VCaP (cell line): ENCODE data around the gene STX19.

ENCODE experiments used
- H3K27ac ChIP-seq: fragments of 450-650 bp; 2 replicates; pipeline ENCODE4 v1.5.1; 2017
- TF ChIP-seq, protein P1 (sequence below): fragments of 450-650 bp; conservative IDR thresholded peaks from 2 replicates; pipeline ENCODE4 v1.5.1; 2017; ENCODE audit warnings: mild to moderate bottlenecking, moderate library complexity

STX19 gene

DNA sequence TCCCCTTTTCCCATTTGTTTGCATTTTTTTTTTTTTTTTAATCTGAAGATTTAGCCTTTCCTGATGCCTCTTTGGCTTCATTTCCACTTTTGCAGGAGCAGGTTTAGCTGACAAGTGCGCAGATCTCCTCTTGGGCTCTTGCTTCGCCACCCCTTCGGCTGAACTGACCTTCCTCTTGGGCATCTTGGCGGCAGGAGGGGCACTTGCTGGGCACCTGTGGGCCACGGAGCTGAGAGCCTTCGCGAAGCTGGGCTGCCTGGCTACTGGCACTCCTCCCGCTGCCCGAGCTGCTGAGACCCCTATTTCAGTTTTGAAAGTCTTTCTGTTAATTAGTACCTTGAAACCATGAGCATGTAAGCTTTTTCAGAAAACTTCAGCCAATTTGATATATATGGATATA is 39.6 kb downstream of the STX19 start:
- H3K27ac ChIP-seq = no peak overlapping the region
- TF ChIP-seq, protein P1, sequence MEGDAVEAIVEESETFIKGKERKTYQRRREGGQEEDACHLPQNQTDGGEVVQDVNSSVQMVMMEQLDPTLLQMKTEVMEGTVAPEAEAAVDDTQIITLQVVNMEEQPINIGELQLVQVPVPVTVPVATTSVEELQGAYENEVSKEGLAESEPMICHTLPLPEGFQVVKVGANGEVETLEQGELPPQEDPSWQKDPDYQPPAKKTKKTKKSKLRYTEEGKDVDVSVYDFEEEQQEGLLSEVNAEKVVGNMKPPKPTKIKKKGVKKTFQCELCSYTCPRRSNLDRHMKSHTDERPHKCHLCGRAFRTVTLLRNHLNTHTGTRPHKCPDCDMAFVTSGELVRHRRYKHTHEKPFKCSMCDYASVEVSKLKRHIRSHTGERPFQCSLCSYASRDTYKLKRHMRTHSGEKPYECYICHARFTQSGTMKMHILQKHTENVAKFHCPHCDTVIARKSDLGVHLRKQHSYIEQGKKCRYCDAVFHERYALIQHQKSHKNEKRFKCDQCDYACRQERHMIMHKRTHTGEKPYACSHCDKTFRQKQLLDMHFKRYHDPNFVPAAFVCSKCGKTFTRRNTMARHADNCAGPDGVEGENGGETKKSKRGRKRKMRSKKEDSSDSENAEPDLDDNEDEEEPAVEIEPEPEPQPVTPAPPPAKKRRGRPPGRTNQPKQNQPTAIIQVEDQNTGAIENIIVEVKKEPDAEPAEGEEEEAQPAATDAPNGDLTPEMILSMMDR = no peak

DNA sequence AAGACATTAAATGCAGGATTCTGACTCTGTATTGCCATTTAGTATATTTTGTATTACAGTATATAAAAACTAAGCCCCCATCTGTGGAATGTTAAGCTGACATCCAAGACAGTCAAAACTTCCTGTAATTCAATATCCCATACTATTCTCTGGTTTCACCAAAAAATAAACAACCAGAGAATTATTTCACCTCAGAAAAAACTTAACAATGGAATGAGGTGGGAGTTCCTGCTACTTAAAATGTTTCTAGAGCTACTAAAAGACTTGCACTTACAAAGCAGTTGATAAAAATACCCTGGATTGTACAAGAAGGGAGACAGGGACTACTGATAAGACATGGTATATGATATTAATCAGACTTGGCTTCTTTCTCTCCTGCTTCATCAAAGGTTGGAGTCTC is 40.1 kb downstream of the STX19 start:
- H3K27ac ChIP-seq = no peak overlapping the region
- TF ChIP-seq, protein P1 = no peak

DNA sequence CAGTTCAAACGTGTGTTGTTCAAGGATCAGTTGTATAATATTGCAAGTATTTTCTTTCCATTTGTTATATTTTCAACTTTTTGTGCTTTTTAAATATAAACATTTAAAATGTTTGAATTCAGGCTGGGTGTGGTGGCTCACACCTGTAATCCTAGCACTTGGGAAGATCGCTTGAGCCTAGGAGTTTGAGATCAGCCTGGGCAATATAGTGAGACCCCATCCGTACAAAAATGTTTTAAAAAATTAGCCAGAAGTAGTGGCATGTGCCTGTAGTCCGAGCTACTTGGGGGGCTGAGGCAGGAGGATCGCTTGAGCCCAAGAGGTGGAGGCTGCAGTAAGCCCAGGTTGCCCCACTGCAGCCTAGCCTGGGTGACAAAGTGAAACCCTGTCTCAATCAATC is 43.8 kb downstream of the STX19 start:
- no peak overlapping the region for H3K27ac ChIP-seq
- TF ChIP-seq, protein P1 = no peak

DNA sequence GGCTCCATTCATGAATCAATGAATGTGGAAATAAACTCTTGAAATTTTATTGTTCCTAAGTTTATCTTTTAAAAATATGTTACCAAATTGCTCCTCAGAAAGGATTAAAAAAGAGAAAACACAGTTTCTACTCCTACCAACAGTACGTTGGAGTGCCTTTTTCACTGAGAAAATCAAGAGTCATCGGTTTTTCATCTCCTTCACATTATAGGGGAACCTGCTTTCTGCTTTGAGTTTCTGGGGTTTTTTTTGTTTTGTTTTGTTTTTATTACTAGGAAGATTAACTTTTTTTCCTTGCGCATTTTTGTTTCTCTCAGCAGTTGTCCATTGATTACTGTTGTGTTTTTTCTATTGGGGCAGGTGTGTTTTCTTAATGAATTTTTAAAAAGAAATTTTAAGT is 45.0 kb downstream of the STX19 start:
- TF ChIP-seq, protein P1 = no peak
- no peak overlapping the region for H3K27ac ChIP-seq

DNA sequence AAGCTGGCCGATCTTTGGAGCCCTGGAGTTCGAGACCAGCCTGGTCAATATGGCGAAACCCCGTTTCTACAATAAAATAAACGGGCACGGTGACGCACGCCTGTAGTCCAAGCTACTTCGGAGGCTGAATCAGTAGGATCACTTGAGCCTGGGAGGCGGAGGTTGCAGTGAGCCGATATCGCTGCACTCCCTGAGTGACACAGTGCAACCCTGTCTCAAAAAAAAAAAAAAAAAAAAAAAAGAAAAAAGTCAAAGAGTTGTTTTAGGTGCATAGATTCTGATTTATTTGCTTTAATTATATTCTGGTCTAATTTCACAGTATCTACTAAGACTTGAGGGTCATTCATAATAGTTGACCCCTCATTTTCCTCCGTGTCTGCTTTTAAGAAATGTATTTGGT is 46.7 kb downstream of the STX19 start:
- no peak overlapping the region; the same call in 1 of the 2 replicates for H3K27ac ChIP-seq
- TF ChIP-seq, protein P1 = no peak

DNA sequence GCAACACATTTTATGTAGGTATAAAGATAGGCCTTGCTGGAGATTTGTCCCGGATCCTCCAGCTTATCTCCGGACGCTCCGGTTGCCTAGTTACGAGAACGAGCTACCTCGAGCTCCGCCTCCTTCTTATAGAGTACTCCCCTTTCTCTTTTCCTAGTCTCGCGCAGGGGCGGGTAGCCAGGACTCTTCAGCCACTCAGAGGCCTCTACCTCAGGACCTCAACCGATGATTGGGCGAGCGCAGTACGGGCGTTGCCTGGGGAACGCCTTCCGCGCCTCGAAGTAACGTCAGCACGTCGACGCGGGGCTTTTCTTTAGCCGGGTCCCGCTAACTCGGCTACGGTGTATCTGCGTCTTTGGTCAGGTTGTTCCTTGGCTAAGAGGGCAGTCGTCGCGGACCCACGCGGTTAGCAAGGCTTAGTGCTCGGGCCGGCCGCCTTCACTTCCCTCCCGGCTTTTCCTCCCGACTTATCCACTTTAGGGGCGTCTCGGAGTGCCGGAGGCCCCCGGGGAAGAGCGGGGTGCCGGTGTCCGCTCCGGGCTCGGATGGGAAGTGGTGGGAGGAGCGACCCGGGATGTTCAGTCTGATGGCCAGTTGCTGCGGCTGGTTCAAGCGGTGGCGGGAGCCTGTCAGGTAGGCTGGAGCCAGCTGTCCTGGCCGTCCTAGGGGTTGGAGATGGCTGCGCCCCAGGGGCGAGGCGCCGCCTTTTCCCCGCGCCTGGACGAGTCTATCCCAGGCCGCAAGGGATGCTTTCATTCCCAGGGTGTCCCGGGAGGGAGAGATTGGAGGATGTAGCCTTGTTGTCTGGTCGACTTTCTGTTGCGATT is 48.3 kb downstream of the STX19 start, which contains the start of gene ARL13B:
Gene ARL13B (plus strand): TSS at position 306 of the 827 bp plus-strand sequence. CDS start 269 bp downstream, at position 575.
- TF ChIP-seq, protein P1 = no peak
- H3K27ac ChIP-seq = peak within 1 kb of the TSS; percentile 75

DNA sequence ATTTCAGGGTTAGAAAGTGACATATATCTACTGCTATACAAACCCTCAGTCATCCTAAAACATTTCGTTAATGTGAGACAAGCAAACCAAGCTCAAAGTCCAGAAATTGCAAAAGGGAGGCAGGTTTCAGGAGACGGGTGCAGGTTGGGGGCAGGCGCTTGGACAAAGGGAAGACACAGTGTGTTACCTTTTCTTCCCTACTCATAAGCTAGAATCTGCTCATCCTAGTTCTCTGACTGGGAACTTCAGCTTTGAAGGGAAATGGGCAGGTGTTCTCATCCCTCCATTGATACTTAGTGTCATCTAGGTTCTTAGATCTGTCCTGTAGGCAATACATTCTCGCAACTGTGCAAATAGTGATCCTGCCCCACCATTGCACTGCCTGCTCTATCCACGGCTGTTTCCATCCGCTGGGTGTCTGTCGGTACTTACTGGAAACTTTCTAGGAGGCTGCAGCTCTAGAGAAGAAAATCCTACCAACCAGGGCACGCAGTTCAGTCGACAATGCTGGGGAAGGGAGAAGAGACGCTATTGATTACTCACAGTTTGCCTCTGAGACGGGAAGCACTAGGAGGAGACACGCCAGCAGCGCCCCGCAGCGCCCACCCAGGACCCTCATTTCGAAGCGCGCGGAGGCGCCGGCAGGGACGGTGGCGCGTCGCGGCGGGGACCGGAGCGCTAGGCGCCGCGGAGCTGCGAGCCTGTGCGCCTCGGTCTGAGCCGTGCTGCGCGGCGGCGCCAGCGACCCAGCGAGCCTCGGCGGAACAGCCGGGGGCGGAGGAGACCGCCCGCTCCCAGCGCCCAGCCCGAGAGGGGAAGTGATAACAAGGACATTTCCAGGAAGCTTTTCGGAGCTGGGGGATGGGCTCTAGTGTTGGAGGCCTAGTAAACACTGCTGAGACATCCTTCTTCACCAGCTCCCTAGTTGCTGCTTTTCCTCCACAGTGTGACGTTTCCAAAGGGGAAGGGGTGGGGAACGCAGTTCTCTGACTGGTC is 55.0 kb downstream of the STX19 start, which contains the start of gene PROS1:
Gene PROS1 (minus strand): TSS at position 766 of the 996 bp plus-strand sequence. CDS start 147 bp downstream, at position 619.
- peak within 1 kb of the TSS; percentile 77 for H3K27ac ChIP-seq
- TF ChIP-seq, protein P1 = 0 out of 2 replicates have a peak, but pooled peaks have one; percentile 15
